ENCODE measurements around the gene ASB4.

Gene ASB4

DNA sequence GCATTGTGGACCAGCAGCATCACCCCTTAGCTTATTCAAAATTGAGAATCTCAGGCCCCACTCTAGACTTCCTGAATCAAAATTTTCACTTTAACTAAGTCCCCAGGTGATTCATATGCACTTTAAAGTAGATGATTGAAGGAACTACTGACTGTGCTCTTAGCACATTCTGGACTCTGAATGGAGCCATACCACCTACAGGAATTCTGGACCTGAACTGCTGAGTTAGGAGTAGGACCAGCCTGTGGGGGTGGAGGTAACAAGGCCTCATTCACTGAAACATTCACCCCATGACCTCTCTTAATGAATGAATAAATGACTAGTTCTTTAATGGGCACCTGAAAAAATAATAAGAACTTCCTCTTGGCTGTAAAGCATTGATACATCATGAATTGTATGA lies 103.3 kb downstream of the ASB4 start:
- no peaks in the 10 kb centered on the region for H3K9me3 ChIP-seq
- TF ChIP-seq, protein P1, sequence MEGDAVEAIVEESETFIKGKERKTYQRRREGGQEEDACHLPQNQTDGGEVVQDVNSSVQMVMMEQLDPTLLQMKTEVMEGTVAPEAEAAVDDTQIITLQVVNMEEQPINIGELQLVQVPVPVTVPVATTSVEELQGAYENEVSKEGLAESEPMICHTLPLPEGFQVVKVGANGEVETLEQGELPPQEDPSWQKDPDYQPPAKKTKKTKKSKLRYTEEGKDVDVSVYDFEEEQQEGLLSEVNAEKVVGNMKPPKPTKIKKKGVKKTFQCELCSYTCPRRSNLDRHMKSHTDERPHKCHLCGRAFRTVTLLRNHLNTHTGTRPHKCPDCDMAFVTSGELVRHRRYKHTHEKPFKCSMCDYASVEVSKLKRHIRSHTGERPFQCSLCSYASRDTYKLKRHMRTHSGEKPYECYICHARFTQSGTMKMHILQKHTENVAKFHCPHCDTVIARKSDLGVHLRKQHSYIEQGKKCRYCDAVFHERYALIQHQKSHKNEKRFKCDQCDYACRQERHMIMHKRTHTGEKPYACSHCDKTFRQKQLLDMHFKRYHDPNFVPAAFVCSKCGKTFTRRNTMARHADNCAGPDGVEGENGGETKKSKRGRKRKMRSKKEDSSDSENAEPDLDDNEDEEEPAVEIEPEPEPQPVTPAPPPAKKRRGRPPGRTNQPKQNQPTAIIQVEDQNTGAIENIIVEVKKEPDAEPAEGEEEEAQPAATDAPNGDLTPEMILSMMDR (IDR thresholded peaks at IDR 0.05): no peak
- H3K4me1 ChIP-seq (ENCODE audit: control insufficient read depth in 1 of 2, insufficient read depth in 1 of 2, low read depth in 1 of 2, low read length in 1 of 2): peaks cover 0 to 12% of the 10 kb centered on the region in 2 experiments
- H3K36me3 ChIP-seq: no peaks in the 10 kb centered on the region
- no peak overlapping the region for H3K4me3 ChIP-seq (ENCODE audit: low read depth in 1 of 2, low read length in 1 of 2)
- no peaks in the 10 kb centered on the region for H3K27me3 ChIP-seq
- H3K27ac ChIP-seq: no peak overlapping the region

DNA sequence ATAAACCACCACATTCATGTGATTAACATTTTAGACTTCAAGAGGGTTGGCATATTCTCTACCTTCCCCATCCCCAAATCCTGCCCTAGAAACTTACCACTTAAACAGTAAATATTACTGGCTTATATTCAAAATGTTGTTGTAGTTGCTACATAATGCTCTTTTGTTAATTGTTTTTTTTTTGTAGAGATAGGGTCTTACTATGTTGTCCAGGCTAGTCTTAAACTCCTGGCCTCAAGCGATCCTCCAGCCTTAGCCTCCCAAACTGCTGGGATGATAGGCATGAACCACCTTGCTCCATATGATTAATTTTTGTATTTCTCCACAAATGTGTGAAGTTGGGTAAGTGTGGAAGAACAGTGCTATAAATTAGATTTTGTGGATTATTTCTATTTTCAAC lies 104.0 kb downstream of the ASB4 start:
- Histone ChIP-seq H3K4me3 (ENCODE audit: low read depth in 1 of 2, low read length in 1 of 2) (no peak overlapping the region), H3K9me3 (no peaks in the 10 kb centered on the region), H3K27ac (no peak overlapping the region), H3K36me3 (no peaks in the 10 kb centered on the region), H3K4me1 (ENCODE audit: control insufficient read depth in 1 of 2, insufficient read depth in 1 of 2, low read depth in 1 of 2, low read length in 1 of 2) (peaks cover 0 to 12% of the 10 kb centered on the region in 2 experiments), H3K27me3 (peaks cover 4% of the 10 kb centered on the region)
- TF ChIP-seq, protein P1 (IDR thresholded peaks at IDR 0.05): no peak
